Activated CD8-positive, alpha-beta memory T cell treated with anti-CD3 and anti-CD28 coated beads, Interleukin-2, amount 50 U/mL, for 4 hours (primary cell): ENCODE data around the gene ADAMTS17.
"Not testable (repeated sequence)": the region's sequence is repeated elsewhere in the genome, so short reads cannot be mapped to it uniquely, and the experiment has no call there.

ENCODE experiments used
- DNase-seq: peaks from one replicate; pipeline ENCODE4 v3.0.0-alpha.2; 2020

The ADAMTS17 gene

DNA sequence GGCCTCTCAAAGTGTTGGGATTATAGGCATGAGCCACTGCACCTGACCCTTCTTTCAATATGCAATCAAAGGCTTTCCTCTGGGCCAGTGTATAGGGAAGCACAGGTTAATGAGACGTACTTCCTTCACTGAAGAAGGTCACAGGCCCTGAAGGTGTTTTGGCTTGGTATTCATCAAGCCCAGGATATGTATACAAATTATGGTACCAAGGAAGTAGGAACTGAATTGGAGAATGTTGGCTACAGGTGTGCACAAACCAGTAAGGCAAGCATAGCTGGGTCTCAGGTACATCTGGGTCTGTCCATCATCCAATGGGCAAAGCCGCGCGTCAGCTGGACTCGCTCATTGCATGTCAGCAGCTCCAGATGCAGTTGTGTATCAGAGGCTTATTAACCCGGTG, 237.9 kb downstream of the ADAMTS17 start:
- no peak for DNase-seq

DNA sequence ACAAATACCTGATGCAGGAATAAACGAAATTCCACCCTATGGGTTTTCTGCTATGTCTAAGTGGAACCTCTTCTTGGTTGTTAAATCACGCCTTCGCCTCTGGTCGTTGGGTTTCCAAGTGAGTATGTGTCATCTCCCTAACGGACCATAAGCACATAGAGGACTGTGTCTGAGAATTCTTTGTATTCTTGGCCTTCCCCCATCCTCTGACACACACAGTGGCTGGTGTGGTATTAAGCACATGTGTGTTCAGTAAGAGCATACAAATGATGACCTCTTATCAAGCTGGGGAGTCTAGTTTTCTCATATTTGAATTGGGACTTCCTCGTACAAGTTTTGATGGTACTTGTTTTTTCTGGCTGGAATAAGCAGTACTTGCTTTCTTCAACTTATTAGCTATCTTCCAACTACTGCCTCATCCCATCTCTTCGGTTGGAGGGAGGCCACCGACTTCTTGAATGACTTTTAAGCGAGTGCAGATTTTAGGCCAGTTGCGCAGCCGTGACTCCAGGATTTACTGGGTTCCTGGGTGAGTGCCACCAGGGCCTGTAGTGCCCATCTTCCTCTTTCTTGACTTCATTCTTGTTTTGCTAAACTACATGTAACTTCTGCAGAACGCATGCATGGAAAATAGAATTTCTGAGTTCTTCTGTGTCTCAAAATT, 240.2 kb downstream of the ADAMTS17 start:
- no peak for DNase-seq

DNA sequence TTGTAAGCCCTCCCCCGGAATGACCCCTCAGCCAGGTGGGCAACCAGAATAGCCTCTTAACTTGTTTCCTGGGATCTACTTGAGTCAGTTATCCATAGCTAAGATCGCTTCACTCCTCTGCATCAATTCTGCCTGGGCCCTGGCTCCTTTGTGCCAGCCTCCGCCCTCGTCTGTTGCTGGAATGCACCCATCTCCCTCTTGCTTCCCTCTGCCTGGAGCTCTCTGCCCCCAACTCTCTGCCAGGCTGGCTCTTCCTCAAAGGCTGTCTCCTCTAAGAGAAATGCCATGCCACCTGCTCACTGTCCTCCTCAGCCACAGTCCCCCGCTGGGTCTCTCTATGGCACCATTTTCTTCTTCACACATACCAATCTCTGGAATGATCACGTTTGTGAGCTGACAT, 240.8 kb downstream of the ADAMTS17 start:
- DNase-seq = no peak

DNA sequence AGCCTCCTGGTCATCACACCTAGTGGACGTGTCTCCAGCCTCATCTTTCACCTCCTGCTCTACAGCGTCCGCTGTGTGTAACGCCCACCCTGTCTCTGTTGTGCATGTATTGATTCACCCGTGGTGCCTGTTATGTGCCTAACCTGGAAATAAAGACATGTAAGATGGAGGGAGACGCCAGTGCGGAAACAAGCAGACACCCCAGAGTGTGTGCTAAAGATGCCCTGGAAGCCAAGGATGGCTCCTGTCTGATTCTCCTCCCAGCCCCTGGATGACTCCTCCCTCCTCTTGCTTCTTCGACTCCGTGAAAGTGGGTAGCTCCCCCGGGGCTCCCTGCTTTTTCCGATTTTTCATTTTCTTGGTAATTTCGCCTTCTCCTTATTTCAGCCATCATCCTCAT, 241.8 kb downstream of the ADAMTS17 start:
- DNase-seq = no peak

DNA sequence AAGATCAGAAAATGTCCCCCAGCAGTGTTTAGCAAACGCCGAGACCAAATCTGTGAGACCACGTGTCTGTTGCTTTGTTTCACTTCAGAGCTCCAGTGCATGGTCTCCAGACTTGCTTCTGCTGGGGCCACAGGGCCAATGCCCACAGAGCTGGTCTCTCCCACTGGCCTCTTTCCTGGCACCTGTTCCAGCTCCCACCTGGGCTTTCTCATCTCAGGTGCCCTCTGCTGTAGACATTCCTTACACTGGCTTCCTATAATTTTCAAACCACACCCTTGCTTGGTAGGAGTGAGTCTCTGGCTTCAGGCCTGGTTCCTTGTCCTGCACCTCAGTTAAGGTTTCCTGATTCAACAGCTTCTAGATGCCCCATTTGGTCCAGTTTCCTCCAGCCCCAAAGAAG, 243.1 kb downstream of the ADAMTS17 start:
- no peak for DNase-seq

DNA sequence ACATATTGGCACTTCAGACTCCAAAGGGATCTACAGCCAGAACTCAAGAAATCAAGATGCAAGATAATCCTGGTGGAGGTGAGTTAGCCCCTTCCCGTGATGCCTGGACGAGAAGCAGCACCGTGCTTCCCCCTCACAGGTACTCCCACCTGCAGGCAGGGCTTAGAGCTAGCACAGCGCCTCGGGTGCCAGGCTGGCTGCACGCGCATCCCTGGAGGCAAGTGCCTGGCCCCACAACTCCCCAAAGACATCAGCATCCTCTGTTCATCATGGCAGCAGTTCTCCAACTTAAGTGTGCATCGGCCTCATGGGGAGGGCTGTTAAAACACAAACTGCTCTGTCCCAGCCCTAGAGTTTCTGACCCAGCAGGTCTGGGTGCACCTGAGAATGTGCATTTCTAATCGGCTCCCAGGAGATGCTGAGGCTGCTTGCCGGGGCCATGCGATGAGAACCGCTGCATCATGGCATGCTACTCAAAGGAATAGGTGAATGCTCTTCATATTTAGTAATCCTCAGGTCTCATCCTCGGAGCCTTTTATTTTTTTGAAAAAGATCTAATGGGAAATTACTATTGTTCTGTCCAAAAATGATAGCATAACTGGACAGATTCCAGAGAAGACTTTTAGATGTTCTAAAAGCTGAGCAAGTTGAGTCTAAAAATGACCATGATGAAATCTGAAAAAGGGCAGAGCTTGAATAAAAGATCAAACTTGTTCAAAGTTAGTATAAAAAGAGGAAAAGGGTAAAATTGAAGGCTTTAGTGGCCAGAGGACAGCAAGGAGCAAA, 244.2 kb downstream of the ADAMTS17 start:
- DNase-seq = no peak

DNA sequence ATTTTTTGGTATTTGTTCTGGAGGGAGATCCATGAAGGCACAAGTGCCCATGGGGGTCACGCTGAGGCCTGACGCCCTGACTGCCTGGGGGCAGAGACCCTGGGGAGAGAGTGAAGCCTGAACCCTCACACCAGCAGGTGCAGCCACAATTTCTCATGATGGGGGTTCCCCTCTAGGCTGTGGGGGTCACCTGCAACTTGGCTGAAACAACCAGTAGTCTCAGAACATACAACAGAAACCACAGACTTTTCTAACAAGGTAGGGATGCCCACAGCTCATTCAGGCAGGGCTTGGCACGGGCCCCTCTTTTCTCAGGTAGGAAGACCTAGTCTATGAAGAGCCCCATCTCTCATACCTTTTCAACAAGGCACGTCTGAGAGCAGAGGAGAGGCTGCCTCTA, 245.1 kb downstream of the ADAMTS17 start:
- DNase-seq = no peak

DNA sequence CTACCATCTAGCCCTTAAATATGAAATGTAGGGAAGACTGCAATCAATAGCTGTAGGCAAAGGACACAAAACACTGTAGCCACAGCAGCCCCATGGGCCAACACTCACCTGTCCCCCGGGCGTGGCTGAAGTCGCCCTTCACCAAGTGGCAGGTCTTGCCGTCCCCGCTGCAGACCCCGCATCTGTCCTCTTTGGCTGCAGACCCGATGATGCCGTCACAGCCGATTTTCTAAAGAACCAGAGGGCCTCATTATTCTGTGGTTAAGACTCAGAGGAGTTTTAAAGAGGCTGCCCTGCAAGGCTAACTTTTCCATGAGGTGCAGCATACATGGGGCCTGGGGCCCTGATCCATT, 245.6 kb downstream of the ADAMTS17 start:
- DNase-seq = no peak

DNA sequence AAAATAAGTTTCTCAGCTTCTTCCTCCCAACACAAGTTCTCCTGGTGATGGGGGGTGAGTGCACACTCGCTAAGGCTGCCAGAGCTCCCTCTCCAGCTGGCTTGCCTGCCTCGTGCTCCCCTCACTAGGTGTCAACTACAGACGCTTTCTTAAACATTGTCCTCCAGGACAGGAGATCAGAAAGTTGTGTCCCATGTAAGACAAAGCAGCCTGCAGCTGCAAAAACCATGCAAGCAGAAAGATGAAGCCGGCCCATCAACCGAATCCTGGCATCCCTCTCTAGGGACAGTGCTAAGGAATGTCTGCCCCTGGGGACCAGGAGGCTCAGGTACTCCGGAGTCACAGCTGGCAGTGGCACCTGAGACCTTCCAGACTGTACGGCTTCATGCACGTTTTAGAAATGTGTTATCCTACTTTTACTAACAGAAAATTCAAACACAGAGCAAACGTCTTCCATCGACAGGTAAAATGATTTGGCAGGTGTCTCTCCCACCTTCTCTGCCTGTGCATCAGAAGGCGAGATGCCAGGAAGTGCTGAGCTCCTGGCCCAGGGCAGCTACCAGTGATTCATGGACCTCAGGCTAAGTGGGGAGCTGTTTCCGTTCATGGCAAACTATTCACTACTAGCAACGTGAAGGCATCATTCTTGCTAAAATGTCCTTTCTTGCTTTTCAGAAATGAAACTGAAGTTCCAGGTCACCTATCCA, 246.1 kb downstream of the ADAMTS17 start:
- no peak for DNase-seq

DNA sequence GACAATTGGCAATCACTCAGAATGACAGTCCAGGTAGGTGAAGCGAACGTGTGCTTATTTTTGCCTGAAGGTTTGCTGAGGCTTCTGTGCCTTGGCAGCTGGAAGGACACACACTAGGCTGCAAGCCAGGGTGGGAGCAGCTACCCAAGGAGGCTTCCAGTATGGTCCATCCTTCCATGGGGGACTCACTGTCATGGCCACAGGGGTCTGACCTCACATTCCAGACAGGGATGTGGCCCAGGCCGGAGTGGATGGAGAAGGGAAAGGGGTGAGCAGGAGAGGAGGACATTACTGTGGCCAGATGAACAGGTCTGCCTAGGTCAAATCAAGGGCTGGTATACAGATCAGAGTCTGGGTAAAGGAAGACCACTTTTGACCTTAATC, 247.7 kb downstream of the ADAMTS17 start:
- DNase-seq = no peak

DNA sequence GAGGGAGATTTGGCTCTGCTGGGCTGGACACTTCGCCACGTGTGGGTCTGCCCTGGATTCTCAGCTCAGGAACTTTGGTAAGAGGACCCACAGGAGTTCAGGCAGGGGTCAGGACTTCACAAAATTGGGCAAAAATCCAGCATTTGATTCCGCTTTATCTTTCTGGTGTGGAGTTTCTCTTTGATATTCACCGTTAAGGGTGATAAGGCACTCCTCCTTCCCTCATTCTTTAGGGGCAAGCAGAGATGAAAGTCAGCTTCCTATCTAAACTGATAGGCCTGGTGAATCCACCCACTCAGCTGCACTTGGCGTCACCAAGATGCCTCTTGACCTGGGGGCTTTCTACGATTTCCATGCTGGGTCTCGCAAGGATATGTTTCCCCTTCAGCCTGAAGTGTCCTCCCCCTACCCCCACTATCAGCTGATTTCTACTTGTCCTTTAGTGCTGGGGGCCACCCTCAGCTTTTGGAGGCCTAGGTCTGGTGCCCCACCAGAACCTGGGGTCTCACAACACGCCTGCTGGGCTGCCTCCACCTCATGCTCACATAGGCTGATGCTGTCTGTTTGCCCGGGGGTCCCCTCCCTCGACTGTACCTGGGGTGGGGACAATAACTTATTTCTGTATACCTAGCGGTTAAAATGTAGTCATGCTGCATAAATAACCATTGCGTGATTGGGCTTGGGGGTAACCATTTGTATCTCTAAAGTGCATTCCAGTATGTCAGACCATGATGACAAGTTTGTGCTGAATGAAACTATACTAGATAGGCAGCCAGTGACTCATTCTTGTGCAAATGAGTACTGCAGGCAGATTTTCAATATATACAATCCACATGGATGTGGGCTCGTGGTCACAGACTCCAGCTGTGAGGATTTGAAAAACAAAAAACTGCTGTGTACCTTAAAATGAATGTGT, 248.3 kb downstream of the ADAMTS17 start:
- DNase-seq = no peak

DNA sequence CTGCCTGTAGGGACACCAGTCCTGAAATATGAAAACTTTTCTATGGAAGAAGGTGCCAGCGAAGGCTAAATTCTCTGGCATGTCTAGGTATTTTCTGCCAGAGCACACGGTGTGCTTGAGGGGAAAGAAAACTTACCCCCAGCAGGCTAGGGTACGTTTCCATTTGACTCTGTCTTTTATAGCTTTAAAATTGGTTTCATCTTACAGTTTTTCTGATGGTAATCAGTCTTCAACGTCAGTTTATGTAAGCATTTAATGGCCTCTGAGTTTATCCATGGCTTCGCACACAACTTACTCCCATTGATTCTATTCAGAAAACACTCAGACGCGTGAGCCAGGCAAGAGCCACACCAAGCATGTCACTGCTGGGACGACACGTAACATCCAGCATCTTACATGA, 249.7 kb downstream of the ADAMTS17 start:
- no peak for DNase-seq

DNA sequence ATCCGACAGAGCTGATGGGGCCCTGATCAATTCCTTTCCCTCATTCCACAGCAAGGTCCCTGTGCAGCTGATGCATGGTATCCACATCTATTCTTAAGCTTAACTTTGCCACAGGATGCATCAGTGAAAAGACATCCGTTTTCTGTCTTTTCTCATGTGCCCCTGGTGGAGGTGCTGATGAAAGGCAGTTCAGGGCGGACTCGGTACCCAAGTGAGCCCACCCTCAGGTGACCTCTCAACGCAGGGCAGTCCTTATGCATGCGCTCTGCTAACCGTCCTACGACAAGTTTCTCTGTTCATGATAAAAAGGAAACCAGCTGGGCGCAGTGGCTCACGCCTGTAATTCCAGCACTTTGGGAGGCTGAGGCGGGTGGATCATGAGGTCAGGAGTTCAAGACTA, 251.4 kb downstream of the ADAMTS17 start:
- no peak for DNase-seq

DNA sequence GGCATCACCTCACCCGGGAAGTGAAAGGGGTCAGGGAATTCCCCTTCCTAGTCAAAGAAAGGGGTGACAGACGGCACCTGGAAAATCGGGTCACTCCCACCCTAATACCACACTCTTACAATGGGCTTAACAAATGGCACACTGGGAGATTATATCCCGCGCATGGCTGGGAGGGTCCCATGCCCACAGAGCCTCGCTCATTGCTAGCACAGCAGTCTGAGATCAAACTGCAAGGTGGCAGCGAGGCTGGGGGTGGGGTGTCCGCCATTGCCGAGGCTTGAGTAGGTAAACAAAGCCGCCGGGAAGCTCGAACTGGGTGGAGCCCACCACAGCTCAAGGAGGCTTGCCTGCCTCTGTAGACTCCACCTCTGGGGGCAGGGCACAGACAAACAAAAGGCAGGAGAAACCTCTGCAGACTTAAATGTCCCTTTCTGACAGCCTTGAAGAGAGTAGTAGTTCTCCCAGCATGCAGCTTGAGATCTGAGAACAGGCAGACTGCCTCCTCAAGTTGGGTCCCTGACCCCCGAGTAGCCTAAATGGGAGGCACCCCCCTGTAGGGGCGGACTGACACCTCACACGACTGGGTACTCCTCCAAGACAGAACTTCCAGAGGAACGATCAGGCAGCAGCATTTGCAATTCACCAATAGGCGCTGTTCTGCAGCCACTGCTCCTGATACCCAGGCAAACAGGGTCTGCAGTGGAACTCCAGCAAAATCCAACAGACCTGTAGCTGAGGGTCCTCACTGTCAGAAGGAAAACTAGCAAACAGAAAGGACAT, 257.5 kb downstream of the ADAMTS17 start:
- not testable (repeated sequence) for DNase-seq

DNA sequence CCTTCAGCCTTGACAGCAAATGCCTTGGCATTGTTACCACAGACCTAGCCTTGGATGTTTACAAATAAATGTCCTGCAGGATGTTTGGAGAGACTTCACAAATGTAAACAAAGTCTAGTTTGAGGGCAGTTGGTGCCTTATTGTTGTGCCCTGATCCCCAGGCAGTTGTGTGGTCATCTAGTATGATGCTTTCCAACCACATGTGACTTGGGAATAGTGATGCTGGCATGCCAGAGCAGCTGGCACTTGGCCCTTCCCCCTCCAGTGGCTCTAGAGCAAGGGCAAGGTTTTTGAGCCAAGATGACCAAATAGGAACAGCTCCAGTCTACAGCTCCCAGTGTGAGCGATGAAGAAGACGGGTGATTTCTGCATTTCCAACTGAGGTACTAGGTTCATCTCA, 258.2 kb downstream of the ADAMTS17 start:
- DNase-seq = no peak

DNA sequence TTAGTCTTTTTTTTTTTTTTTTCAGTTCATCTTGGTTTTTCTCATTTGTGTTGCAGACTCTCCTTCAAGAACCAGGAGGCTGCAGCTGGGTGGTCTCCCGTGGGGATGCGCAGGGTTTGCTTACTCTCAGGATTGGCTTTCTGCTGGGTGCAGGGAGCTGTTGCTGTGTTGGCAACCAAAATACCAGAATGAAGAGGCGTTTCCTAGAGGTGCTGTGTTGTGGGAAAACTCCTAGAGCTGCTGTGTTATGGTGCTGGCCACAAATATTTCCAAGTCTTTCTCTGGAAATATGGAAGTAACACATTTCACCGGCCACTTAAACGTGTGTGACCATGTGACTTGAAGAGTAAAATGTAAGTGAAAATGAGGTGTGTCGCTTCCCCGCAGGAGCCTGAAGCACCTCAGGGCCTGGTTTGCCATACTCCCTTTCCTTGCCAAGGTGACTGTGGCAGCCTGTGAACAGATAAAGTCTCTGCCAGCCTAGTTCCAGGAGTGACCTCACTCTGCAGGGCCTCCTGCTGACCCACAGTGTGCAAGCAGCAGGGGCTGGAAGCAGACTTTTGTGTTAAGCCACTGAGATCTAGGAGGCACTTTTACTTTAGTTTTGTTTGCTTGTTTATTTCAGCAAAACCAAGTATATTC, 258.9 kb downstream of the ADAMTS17 start:
- no peak for DNase-seq

DNA sequence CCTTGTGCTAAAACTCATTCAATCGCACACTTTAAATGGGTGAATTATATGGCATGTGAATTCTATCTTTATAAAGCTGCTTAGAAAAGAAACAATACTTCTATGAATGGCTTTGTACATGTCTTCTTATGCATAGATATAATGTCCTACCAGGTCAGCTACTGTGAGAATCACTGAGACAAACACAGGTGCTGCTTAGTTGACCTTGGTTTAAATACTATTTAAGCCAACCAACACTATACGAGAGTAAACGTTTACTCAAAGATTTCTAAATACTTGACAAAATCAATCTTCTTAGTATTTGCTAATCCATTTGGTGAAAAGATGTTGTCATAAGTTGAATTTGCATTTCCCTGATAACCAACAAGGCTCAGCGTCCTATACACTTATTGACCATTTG, 260.3 kb downstream of the ADAMTS17 start:
- DNase-seq = no peak

DNA sequence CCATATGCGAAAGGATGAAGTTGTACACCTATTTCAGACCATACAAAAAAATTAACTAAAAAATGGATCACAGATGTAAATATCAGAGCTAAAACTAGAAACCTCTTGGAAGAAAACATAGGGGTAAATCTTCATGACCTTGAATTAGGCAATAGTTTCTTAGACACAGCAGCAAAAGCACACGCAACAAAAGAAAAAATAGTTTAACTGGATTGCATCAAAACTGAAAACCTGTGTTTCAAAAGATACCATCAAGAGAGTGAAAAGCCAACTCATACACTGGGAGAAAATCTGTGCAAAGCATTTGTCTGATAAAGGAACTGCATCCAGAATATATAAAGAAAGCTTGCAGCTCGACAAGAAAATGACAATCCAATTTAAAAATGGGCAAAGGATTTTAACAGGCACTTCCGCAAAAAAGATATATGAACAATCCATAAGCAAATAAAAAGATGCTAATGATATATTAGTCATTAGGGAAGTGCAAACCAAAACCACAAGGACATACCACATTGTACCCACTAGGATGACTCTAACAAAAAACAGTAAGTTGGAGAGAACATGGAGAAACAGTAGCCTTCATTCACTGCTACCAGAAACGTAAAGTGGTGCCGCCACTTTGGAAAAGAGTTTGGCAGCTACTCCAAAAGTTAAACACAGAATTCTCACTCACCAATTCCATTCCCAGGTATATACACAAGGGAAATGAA, 263.1 kb downstream of the ADAMTS17 start:
- no peak for DNase-seq

DNA sequence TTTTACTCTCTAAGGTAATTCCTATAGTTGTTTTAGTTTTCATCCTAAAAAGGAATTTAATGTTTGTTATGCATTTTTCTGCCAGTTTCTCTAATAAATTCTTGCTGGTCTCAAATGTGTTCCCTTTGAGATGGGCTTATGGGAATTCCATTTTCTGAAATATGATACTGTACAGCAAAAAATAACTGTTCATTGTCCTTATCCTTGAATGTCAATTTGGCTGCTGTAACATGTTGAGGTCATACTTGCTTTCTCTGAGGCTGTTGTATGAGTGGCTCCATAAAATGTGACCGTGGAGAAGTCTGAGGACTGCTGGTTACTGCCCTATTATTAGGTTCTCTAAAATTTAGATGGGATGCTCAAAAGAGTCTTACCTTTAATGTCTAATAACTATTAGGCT, 266.5 kb downstream of the ADAMTS17 start:
- DNase-seq = no peak

DNA sequence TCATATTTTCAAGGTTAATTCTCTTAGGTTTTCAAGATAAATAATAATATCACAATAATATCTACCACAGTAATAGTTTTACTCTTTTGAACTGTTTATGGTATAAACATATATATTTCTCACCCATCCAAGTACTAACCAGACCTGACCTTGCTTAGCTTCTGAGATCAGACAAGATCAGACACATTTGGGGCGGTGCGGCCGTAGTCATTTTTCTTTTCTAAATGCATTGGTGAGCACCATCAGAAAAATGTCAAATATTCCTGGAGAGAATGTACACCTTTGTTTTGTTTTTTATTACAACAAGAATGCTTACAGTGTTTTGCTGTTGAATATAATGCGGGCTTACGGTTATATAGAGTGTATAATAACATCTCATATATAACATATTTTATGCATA, 267.8 kb downstream of the ADAMTS17 start:
- no peak for DNase-seq
